GM12892 (cell line): ENCODE measurements around the gene RBBP8.

Experiments
- POLR2A ChIP-seq: IDR thresholded peaks from 2 replicates; pipeline ENCODE4 v1.6.1; 2011; ENCODE audit warnings: low read depth, low read length, control low read depth
- POLR2AphosphoS5 ChIP-seq: IDR thresholded peaks from 2 replicates; pipeline ENCODE4 v1.6.1; 2011; ENCODE audit warnings: low read depth, low read length, control low read depth

DNA sequence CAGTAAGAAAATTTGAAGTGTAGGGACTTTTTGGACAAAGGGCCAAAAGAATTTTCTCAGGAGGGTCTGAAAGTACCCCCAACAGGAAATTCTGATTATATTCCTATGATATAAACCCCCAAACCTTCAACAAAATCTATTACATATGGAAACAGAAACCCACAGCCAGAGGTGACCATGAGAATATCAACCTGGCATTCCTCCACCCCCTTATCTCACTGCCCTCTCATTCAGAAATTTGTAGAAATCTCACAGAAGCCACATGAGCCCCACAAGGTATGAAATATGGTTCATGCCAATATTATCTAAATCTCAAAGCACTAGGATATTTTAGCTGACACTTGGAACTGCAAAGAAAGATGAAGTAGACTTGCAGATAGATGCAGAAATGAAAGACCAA, 31.0 kb upstream of the RBBP8 start:
- TF ChIP-seq POLR2AphosphoS5 (no peak), POLR2A (no peak)
